CD4-positive, alpha-beta T cell treated with Interleukin-6 at 100 ng/mL for 8 hours (primary cell): ENCODE results near the gene BOLA2.
"Not testable (repeated sequence)": the region's sequence is repeated elsewhere in the genome, so short reads cannot be mapped to it uniquely, and the experiment has no call there.

Source experiments
- DNase-seq: peaks from one replicate; pipeline ENCODE4 v3.0.0-alpha.2; 2020; ENCODE audit warnings: mixed read lengths, low spot score

BOLA2 gene

DNA sequence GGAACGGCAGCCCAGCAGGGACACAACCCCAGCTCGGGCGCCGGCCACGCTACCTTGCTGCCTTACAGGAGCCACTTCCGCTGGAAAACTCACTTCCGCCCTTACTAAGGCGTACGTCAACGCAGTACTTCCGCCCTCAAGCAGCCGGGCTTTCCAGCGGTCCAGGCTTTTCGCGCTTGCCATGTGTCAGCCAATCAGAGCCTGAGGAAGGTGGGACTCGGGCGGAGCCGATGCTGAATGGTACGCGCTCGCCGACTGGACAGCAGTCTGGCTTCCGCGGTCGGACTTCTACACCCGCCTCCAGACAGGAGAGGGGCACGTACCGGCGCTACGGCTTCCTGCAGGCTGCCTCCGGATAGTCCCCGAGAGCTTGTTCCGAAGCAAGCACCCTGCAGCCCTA is at the start of gene BOLA2, which contains the start of gene SLX1B:
Gene BOLA2 (minus strand): TSS at position 83 of the 400 bp plus-strand sequence. CDS start 98 bp downstream, outside the sequence.
Gene SLX1B (plus strand): TSS at position 265 of the 400 bp plus-strand sequence.
- not testable (repeated sequence) for DNase-seq

DNA sequence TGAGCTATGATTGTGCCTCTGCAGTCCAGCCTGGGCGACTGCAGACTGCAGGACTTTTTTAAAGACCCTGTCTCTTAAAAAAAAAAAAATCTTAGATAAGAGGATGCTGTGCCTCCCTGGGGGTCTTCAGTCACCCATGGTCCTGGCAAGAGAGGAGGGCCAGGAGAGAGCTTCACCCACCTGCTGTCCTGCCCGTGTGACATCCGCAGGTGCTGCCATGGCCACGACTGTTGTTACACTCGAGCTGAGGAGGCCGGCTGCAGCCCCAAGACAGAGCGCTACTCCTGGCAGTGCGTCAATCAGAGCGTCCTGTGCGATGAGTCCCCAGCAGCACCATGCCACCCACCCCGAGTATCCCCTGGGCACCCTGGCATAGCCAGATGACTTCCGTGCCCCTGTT is 28.1 kb upstream of the BOLA2 start:
- not testable (repeated sequence) for DNase-seq

DNA sequence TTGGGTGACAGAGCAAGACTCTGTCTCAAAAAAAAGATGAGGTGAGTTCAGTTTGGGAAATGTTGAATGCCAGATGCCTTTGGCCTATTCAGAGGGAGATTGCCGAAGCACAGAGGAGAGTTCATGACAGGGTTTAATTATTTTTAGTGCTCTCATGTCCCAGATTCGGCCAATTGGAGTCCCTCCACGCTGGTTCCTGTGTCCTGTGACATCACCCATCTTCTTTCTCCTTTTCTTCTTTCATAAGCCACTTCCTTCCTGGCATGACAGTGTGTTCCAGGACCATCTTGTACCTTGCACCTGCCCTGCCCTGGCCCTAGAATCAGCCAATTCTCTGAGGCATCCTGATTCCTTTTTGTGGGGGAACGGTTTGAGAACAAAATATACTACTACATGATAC is 17.9 kb upstream of the BOLA2 start:
- DNase-seq, result not testable (repeated sequence)

DNA sequence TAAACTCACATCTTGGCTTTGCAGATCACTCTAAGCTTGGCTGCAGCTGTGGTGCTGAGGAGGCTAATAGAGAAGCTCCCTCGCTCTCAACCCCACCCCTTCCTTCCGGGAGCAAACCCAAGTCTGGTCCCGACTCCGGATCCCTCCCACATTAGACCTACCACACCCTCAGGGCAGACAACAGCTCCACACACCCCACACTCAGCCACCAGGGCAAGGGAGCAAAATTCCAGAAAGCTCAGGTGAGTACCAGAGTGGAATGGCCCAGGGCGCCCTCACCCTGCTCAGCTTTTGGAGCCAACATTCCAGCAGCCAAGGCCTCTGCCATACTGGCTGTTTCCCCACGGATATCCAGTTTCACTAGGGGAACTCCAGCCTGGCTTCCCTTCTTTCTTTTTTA is 15.5 kb upstream of the BOLA2 start:
- DNase-seq, result not testable (repeated sequence)

DNA sequence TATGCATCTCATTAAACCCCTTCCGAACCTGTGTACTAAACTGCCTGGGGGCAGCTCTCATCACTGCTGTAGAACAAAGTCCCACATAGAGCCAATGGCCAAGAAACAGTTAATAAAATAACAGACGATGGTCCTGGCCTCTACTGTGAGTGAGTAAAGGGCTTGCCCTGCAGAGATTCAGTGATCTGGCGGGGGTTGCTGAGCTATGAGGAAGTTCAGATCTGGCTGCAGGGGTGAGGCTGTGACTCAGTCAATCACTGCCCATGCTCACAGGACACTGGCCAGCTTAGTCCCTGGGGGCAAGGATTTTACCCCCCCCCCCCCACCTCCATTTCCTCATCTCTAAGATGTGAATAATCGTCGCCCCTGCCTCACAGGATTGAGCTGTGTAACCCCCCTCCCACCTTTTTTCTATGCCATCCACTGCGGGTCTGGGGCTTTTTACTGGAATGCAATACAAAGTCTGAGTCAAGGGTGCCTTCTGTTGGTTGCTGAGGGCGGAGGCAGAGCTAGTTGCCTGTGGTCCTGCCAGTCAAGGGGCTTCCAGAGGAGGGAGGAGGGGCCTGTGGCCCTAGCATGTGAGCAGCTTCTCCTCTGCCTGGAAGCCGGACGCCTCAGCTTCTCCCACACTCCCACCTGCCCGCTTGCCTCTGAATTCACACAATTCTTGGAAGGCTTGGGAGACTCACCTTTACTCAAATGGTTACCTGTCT is 13.7 kb upstream of the BOLA2 start:
- DNase-seq, result not testable (repeated sequence)

DNA sequence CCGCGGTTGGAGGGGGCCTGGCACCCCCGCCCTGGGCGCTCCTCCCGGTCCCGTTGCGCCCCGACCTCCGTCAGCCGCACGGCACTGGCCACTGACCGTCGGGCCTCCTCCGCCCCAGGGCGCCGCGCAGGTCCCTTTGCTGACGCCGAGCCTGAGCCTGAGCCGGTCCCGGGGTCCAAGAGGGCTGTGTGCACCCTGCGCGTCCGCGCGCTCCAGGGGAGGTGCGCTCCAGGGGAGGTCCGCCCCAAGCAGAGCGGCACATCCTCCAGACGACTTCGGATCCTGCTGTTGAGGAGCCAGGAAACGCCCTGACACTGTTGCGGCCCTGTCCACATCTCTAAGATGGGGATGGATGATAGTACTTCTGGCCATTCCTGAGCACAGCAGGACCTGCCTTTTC is 12.8 kb upstream of the BOLA2 start:
- not testable (repeated sequence) for DNase-seq

DNA sequence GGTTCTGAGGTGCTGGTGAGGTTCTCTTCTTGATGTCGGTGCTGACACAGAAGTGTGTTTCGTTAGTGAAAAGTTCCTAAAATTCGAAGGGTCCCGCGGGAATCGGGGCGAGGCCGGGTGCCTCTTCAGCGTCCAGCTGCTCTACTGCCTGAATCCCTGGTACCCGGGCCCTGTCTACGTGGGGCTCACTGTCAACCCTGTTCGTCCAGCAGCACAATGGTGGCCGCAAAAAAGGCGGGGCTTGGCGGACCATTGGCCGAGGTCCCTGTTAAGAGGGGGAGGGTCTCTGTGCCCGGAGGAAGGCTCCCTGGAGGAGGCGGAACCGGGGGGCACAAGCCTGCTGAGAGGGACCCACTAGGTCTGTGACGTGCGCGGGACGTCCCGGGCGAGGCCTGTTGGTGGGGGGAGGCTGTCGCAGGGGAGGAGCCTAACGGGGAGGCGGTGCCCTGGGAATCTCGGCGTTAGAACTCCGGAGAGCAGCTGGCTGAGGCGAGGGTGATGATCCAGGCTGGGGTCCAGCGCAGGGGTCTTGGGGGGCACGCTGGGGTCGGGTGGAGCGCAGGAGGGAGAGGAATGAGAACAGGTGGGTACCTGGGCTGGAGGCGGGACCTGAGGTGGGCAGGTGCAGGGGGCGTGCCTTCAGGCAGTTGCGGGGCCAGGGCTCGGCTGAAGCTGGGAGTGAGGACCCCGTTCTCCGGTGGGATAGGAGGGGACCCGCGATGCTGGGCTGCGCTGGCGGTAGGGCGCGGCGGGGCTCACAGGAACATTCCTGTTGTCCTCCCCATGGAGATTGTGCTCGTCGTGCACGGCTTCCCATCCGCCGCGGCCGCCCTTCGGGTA is 12.1 kb upstream of the BOLA2 start:
- DNase-seq, result not testable (repeated sequence)

DNA sequence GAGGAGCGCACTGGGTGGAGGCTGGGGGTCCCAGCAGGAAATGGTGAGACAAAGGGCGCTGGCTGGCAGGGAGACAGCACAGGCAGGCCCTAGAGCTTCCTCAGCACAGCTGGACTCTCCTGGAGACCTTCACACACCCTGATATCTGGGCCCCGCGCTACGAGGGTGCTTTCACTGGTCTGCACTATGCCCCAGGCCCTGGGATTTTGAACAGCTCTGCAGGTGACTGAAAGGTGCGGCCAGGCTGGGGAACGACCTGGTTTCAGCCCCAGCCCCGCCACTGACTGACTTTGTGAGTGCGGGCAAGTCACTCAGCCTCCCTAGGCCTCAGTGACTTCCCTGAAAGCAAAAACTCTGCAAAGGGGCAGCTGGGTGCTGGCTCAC is 6.5 kb upstream of the BOLA2 start:
- DNase-seq, result not testable (repeated sequence)

DNA sequence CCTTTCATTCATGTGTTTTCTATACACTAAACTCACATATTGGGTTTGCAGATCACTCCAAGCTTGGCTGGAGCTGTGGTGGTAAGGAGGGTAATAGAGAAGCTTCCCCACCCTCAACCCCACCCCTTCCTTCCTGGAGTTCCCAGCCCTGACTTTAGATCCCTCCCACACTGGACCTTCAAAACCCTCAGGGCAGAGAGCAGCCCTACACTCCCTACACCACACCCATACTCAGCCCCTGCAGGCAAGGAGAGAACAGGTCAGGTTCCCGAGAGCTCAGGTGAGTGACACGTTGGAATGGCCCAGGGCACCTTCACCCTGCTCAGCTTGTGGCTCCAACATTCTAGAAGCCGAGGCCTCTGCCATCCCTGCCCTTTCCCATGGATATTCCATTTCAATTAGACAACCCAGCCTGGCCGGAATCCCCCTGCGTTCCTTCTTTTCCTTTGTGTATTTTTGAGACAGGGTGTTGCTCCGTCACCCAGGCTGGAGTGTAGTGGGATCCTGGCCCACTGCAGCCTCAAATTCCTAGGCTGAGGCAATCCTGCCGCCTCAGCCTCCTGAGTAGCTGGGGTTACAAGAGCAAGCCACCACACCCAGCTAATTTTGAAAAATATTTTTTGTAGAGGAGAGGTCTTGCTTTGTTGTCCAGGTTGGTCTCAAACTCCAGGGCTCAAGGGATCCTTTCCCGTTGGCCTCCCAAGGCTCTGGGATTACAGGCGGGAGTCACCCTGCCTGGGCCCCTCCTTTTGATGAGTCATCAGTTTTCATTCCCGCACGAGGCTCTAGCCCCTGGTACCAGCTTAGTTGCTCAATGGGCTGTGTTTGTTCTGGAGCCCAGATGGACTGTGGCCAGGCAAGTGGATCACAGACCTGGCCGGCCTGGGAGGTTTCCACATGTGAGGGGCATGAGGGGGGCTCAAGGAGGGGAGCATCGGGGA is 5.8 kb upstream of the BOLA2 start, which contains the start of gene SULT1A4:
Gene SULT1A4 (plus strand): TSS at position 208 of the 941 bp plus-strand sequence. CDS start 1,473 bp downstream, outside the sequence.
- not testable (repeated sequence) for DNase-seq

DNA sequence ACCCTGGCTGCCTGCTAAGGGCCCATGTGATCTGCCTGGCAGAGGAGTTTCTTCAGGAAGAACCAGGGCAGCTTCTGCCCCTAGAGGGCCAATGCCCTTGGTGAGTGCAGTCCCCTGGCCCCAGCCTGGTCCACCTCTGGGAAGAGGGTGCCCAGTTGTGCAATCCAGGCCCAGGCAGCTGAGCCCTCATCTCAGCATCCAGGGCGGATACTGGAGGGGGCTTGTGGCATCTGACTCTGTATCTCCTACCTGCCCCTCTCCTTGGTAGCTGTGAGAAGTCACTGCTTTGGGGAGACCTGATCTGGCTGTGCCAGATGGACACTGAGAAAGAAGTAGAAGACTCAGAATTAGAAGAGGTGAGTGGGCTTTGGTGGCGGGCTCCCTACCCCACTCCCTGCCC is 3.5 kb upstream of the BOLA2 start:
- not testable (repeated sequence) for DNase-seq

DNA sequence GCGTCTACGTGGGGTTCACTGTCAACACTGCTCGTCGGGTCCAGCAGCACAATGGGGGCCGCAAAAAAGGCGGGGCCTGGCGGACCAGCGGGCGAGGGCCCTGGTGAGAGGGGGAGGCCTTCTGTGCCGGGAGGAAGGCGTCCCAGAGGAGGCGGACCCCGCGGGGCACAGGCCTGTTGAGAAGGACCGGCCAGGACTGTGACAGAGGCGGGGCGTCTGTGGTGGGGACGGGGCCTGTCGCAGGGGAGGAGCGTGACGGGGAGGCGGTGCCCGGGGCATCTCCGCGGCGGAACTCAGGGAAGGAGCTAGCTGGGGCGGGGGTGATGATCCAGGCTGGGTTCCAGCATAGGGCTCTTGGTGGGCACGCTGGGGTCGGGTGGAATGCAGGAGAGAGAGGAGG is 677 bp upstream of the BOLA2 start:
- not testable (repeated sequence) for DNase-seq

DNA sequence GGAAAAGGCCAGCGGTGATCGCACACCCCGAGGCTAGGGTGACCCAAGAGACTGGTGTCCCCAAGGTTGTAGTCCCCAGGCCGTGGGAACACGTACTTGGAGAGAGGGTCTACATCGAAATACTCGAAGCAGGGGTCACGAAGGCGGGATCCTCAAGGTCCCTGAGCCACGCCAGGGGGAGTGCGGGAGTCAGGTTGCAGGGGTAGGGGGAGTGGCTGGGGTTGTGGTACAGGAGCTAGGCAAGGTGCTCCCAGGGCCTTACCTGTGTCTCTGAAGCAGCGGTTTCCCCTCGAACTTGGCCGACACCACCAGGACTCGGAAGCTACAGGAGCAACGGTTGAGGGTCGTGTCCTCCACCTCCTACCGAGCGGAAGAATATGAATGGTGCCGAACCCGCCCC is 397 bp downstream of the BOLA2 start:
- not testable (repeated sequence) for DNase-seq

DNA sequence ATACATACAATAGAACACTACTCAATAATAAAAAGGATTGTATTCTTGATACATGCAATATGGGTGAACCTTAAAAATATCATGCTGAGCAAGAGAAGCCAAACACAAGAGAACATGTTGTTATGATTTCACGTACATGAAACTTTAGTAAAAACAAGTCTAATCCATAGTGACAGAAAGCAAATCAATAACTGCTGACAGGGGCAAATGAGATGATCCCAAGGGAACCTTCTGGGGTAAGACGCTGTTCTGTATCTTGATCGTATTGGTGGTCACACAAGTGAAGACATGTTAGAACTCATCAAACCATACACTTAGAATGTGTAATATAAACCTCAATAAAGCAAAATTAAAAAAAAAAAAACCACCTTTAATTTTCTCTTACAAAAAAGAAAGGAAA is 28.8 kb downstream of the BOLA2 start:
- not testable (repeated sequence) for DNase-seq

DNA sequence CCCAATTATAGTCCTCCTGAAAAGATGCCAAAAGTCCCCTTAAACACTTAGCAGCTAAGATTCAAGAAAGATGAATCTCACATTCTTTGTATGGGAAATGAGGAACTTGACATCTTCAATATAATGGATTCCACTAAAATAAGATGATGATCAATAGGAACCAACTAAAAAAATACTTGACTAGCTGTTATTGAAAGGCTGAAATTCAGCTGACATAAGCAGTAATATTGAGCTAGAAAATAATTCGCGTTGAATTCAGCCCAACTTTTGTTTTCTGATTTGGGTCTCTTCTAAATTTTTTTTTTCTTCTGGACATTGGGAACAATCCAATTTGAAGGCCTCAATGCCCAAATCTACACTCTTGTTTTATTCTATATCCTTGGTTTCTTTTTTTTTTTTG is 30.6 kb downstream of the BOLA2 start:
- not testable (repeated sequence) for DNase-seq

DNA sequence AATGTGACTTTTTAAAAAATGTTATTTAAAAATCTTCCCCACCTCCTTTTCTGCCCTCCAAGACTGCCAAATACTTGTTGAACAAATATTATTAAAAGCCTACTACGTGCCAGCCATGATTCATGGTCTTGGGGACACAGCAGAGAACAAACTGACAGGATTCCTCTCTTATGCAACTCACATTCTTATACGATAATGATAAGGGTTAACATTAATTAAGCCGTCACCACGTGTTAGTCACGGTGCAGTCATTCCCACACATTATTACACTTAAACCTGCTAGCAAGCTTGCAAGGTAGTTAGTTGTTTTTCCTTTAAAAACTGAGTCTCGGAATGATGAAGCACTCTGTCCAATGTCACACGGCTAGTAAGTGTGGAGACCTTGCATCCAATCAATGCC is 48.9 kb downstream of the BOLA2 start:
- DNase-seq, result not testable (repeated sequence)
